Measurements from ENCODE around the gene DNAJB13. TPM values are rescaled to one million over a fixed set of nuclear protein-coding genes. Genes with fewer than 3 reads are reported as not detected.

Gene DNAJB13
- total and polyA plus RNA-seq, 2 of the 4 experiments (the other 2 are of a cell fraction): 0.18 to 0.48 TPM

- ChIA-PET CTCF (interaction anchor here (0.6 kb wide), 1 partner anchor 65 kb away, joined by 3 read pairs; no protein-coding TSS in a partner anchor), POLR2A (ENCODE audit: unreplicated experiment) (no interaction called here)
- no peak overlapping the region for H3K9ac ChIP-seq (ENCODE audit: low read depth, low read length)
- H2AFZ ChIP-seq (replicated peaks; ENCODE audit: low read length, poor library complexity): no peak overlapping the region
- peaks cover 3% of the 10 kb centered on the region for H3K36me3 ChIP-seq (ENCODE audit: control insufficient read depth, insufficient read depth, low read length)
- intact Hi-C loops (cut with micrococcal nuclease): no loop called here
- H2AK5ac ChIP-seq (ENCODE audit: low read depth, low read length): no peak overlapping the region
- no TSS peak for BruUV-seq (replicated peaks)
- H3K18ac ChIP-seq (ENCODE audit: low read depth, low read length): no peak overlapping the region
- H4K20me1 ChIP-seq (ENCODE audit: insufficient read depth, low read length): no peaks in the 10 kb centered on the region; the same call in 1 of the 2 replicates
- H2BK15ac ChIP-seq (ENCODE audit: low read depth, low read length): no peak overlapping the region
- no peak overlapping the region for H2AK9ac ChIP-seq (replicated peaks; ENCODE audit: low read depth, low read length, poor library complexity)
- no peak overlapping the region for H2BK120ac ChIP-seq (ENCODE audit: low read depth, low read length)
- H3K4ac ChIP-seq (ENCODE audit: low read depth, low read length): no peak overlapping the region
- H3K9me1 ChIP-seq (ENCODE audit: insufficient read depth, low read length): 0 out of 2 replicates have a peak, but pooled peaks cover 5% of the 10 kb centered on the region
- WGBS, 2 experiments (ENCODE audit: extremely low coverage in 2 of 2, insufficient read length in 1 of 2): 100% methylated on average over 1 of the region's 7 CpGs; no CpG with 5 or more reads in 1 of the 2 experiments
- no peak overlapping the region for H4K5ac ChIP-seq (ENCODE audit: low read depth, low read length)
- H3K4me1 ChIP-seq (ENCODE audit: control insufficient read depth, insufficient read depth, low read length): no peaks in the 10 kb centered on the region; the same call in 1 of the 2 replicates
- no peak overlapping the region for H3K27ac ChIP-seq (ENCODE audit: insufficient read depth, low read length)
- H3K9me3 ChIP-seq (ENCODE audit: control insufficient read depth, insufficient read depth, low read length): no peaks in the 10 kb centered on the region
- H3K23ac ChIP-seq (ENCODE audit: low read depth, low read length): no peak overlapping the region
- H3K56ac ChIP-seq (ENCODE audit: extremely low read depth, insufficient read depth, low read length): no peak overlapping the region
- H3K79me1 ChIP-seq (ENCODE audit: low read depth in 1 of 2, low read length in 2 of 2): no peaks in the 10 kb centered on the region
- no peak overlapping the region for H3K4me2 ChIP-seq (ENCODE audit: low read depth, low read length)
- dilution Hi-C loops (cut with HindIII; ENCODE audit: low sequenced_read_pairs, unreplicated experiment): no loop called here
- no peak overlapping the region for H4K91ac ChIP-seq (ENCODE audit: insufficient read depth, low read depth, low read length)
- no peak overlapping the region for H2BK20ac ChIP-seq (ENCODE audit: low read depth, low read length)
- H3K14ac ChIP-seq (replicated peaks; ENCODE audit: low read depth, low read length): no peak overlapping the region
- no peak overlapping the region for H3K4me3 ChIP-seq (ENCODE audit: insufficient read depth, low read depth, low read length)
- TF ChIP-seq CHD1 (IDR thresholded peaks at IDR 0.05; ENCODE audit: low read depth, low read length): no peak
- TF ChIP-seq RCOR1 (IDR thresholded peaks at IDR 0.05; ENCODE audit: insufficient replicate concordance, low read length): no peak
- TF ChIP-seq MXI1 (IDR thresholded peaks at IDR 0.05; ENCODE audit: borderline replicate concordance, low read depth, low read length): no peak
- TF ChIP-seq RAD21 (IDR thresholded peaks at IDR 0.05; ENCODE audit: low read length): no peak
- TF ChIP-seq CEBPB (IDR thresholded peaks at IDR 0.05; ENCODE audit: low read depth, low read length): no peak
- no peak for TF ChIP-seq BHLHE40 (IDR thresholded peaks at IDR 0.05; ENCODE audit: low read depth, low read length)
- TF ChIP-seq SMC3 (IDR thresholded peaks at IDR 0.05; ENCODE audit: low read depth, low read length): no peak
- TF ChIP-seq, protein P1, sequence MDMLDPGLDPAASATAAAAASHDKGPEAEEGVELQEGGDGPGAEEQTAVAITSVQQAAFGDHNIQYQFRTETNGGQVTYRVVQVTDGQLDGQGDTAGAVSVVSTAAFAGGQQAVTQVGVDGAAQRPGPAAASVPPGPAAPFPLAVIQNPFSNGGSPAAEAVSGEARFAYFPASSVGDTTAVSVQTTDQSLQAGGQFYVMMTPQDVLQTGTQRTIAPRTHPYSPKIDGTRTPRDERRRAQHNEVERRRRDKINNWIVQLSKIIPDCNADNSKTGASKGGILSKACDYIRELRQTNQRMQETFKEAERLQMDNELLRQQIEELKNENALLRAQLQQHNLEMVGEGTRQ (IDR thresholded peaks at IDR 0.05; ENCODE audit: low read depth, low read length): no peak
- TF ChIP-seq NFE2L2 (IDR thresholded peaks at IDR 0.05; ENCODE audit: low read depth, low read length): no peak
- TF ChIP-seq RFX5 (IDR thresholded peaks at IDR 0.05; ENCODE audit: low read depth, low read length): no peak
- TF ChIP-seq, protein P2, sequence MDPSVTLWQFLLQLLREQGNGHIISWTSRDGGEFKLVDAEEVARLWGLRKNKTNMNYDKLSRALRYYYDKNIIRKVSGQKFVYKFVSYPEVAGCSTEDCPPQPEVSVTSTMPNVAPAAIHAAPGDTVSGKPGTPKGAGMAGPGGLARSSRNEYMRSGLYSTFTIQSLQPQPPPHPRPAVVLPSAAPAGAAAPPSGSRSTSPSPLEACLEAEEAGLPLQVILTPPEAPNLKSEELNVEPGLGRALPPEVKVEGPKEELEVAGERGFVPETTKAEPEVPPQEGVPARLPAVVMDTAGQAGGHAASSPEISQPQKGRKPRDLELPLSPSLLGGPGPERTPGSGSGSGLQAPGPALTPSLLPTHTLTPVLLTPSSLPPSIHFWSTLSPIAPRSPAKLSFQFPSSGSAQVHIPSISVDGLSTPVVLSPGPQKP (IDR thresholded peaks at IDR 0.05; ENCODE audit: borderline replicate concordance, low read depth, low read length): no peak
- TF ChIP-seq FOS (IDR thresholded peaks at IDR 0.05; ENCODE audit: low read depth, low read length): no peak
- no peak for TF ChIP-seq MAZ (IDR thresholded peaks at IDR 0.05; ENCODE audit: borderline replicate concordance, low read depth, low read length)
- no peak for TF ChIP-seq CTCF (conservative IDR thresholded peaks at IDR 0.05; ENCODE audit: low read depth, low read length)
- no peak for TF ChIP-seq MAFK (IDR thresholded peaks at IDR 0.05; ENCODE audit: low read depth, low read length)
- DNase-seq (no peak), ATAC-seq (ENCODE audit: low read depth) (no peak)
- no peak overlapping the region for H2BK5ac ChIP-seq (ENCODE audit: low read depth, low read length, poor library complexity, severe bottlenecking)
- no peaks in the 10 kb centered on the region for H3K27me3 ChIP-seq (ENCODE audit: control insufficient read depth, insufficient read depth, low read length)
- no peak overlapping the region for H4K8ac ChIP-seq (ENCODE audit: low read depth in 2 of 2, low read length in 2 of 2)
- in situ Hi-C loops (cut with MboI; ENCODE audit: low sequenced_read_pairs): no loop called here
Measured at GRCh38 chr11:74006743-74007304, 56.0 kb downstream of the DNAJB13 start.

Data from IMR-90 (cell line).